Activated T-helper 2 cell treated with anti-CD3 and anti-CD28 coated beads, Interferon-gamma antibody, Interleukin-2, Interleukin-4, amounts not matched to agents 10 μg/mL and 5 μg/mL and 100 μg/mL, durations not matched to agents 14 hours and 24 hours and 36 hours (primary cell): ENCODE data around the gene HARBI1. TPM values are rescaled to one million over a fixed set of nuclear protein-coding genes. Genes with fewer than 3 reads are reported as not detected.
"Not testable (repeated sequence)": the region's sequence is repeated elsewhere in the genome, so short reads cannot be mapped to it uniquely, and the experiment has no call there.

Source experiments
- DNase-seq: peaks from one replicate; pipeline ENCODE4 v3.0.0; 2021; ENCODE audit warnings: low spot score
- H3K27ac Mint-ChIP-seq: one replicate; pipeline ENCODE4 v1.8.0; 2021; ENCODE audit warnings: mixed read lengths
- H3K27me3 Mint-ChIP-seq: one replicate; pipeline ENCODE4 v1.8.0; 2021; ENCODE audit warnings: low read depth, mixed read lengths
- H3K36me3 Mint-ChIP-seq: one replicate; pipeline ENCODE4 v1.8.0; 2021; ENCODE audit warnings: low read depth, mixed read lengths
- H3K4me1 Mint-ChIP-seq: one replicate; pipeline ENCODE4 v1.8.0; 2021; ENCODE audit warnings: low read depth, mixed read lengths
- H3K4me3 Mint-ChIP-seq: one replicate; pipeline ENCODE4 v1.8.0; 2021; ENCODE audit warnings: low read depth, mild to moderate bottlenecking, moderate library complexity, mixed read lengths
- H3K9me3 Mint-ChIP-seq: one replicate; pipeline ENCODE4 v1.8.0; 2021; ENCODE audit warnings: mixed read lengths
- intact Hi-C: fragments of 100-400 bp; cut with micrococcal nuclease; formaldehyde crosslinking; loops from one replicate; pipeline ENCODE4 v1.15.1; 2023
- total RNA-seq: library from RNA; stranded (reverse); gene quantifications from 2 replicates; pipeline ENCODE4 v1.2.3, GENCODE V29; 2022

The HARBI1 gene
- total RNA-seq, 1 donor from 2014 or later, result 4.7 TPM

DNA sequence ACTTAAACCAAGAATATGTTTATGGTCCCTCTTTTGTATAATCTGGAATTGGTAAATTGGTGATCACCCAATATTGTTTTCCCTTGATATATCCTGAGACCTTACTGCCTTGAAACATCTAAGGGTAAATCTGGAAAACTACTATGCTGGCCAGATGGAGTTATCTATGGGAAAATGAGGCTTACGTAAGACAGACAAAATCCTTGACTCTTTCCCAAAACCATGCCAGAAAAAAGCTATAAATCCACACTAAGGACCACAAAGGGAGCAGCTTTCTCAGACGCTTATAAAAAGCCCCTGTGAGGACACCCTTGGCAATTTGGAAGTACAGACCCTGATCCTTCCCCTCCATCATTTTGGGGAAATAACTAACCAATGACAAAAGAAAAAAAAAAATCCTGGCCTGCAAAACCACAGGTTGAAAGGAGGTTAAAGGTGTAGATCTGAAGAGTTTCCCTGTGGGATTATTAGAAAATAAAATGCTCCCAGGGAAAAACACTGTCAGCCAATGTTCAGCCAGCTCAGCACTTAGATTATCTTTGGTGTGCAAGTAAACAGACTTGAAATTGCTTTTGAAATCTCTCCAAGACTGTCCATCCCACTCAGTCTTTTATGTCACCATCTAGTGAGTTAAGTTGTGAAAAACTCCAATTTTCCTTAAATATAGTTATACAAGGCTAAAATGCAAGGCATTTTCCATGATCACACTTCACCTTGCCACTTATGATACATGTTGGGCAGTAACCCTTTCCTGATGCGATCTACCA, 16.6 kb downstream of the HARBI1 start:
- H3K27me3 Mint-ChIP-seq, result no peaks in the 10 kb centered on the region
- intact Hi-C loops, result no loop called here

DNA sequence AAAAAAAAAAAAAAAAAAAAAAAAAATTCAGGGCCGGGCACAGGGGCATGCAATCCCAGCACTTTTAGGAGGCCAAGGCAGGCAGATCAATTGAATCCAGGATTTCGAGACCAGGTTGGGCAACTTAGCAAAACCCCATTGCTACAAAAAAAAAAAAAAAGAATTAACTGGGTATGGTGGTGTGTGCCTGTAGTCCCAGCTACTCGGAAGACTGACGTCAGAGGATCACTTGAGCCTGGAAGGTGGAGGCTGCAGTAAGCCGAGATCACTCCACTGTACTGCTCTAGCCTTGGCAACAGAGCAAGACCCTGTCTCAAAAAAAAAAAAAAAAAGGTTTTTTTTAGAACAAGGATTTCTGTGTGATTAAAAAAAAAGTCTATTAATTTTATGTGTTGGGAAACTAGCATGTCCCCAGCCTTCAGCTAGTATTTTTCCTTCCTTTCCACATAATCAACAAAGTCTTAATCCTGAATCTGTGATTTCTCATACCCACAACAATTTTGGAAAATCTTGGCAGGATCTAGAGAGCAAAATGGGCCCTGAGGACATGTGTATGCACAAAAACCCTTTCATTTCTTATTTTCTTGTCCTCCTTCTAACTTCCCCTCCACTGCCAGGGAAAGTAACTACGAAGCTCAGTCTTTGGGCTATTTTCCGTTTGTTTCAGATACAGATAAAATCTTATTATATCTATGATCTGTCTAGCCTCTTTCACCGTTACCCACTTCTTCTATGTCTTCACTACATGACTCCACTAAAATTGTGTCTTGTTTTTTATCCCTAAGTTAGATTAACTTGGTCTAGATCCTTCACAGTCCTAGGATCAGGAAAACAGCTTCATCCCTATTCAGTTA, 17.5 kb downstream of the HARBI1 start:
- H3K27ac Mint-ChIP-seq, result no peak overlapping the region
- no peaks in the 10 kb centered on the region for H3K9me3 Mint-ChIP-seq
- no peak for DNase-seq
- H3K36me3 Mint-ChIP-seq, result no peaks in the 10 kb centered on the region
- H3K27me3 Mint-ChIP-seq, result no peaks in the 10 kb centered on the region
- peaks cover 5% of the 10 kb centered on the region for H3K4me1 Mint-ChIP-seq
- intact Hi-C loops, result no loop called here
- no peak overlapping the region for H3K4me3 Mint-ChIP-seq

More for the DNA sequence above, 16.6 kb downstream of the HARBI1 start:
- H3K9me3 Mint-ChIP-seq, result no peaks in the 10 kb centered on the region
- H3K36me3 Mint-ChIP-seq, result no peaks in the 10 kb centered on the region
- peaks cover 5% of the 10 kb centered on the region for H3K4me1 Mint-ChIP-seq
- H3K27ac Mint-ChIP-seq, result no peak overlapping the region
- DNase-seq, result no peak
- H3K4me3 Mint-ChIP-seq, result no peak overlapping the region

DNA sequence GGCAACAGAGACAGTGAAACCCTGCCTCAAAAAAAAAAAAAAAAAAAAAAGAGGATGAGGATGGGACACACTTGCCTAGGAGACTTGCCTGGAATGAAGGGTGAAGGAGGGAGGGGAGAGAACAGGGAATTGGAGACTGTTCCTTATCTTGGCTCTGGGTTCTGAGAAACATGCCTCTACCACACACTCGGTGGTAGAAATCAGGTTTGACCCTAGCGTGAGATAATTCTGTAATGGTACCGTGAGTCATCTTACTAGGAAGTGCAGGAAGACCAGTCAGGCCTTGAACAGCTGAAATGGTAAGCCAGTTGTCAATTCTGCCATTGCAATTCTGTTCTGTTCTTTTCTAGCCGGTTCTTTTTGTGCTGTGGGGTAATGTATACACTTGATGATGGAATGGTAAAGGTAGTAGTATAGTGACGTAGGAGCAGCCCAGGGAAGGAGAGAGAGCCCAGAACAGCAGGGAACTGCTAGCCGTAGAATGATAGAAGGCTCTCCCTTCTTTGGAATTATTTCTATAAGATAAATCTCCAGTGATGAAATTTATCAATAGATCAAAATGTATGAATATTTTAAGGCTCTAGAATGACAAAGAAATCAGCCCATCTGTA, 19.3 kb downstream of the HARBI1 start:
- Mint-ChIP-seq H3K27ac (peak overlapping the region; percentile 13), H3K9me3 (no peaks in the 10 kb centered on the region), H3K36me3 (no peaks in the 10 kb centered on the region), H3K27me3 (no peaks in the 10 kb centered on the region), H3K4me1 (peaks cover 16% of the 10 kb centered on the region), H3K4me3 (no peak overlapping the region)
- intact Hi-C loops, result no loop called here
- DNase-seq, result no peak

DNA sequence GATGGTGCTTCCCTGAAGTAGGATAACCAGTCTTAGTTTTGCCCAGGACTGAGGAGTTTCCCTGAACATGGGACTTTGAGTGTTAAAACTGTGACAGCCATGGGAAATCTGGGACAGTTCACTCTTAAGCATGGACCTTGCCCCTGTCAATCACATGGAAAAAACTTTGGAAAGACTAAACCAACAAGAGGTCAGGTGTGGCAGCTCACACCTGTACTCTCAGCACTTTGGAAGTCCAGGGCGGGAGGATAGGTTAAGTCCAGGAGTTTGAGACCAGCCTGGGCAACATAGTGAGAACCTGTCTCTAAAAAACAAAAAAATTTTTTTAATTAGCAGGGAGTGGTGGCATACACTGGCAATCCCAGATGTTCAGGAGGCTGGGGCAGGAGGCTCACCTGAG, 19.9 kb downstream of the HARBI1 start:
- DNase-seq, result no peak
- Mint-ChIP-seq H3K27me3 (no peaks in the 10 kb centered on the region), H3K27ac (no peak overlapping the region), H3K4me1 (peaks cover 20% of the 10 kb centered on the region), H3K9me3 (no peaks in the 10 kb centered on the region), H3K36me3 (no peaks in the 10 kb centered on the region), H3K4me3 (no peak overlapping the region)
- intact Hi-C loops, result no loop called here

DNA sequence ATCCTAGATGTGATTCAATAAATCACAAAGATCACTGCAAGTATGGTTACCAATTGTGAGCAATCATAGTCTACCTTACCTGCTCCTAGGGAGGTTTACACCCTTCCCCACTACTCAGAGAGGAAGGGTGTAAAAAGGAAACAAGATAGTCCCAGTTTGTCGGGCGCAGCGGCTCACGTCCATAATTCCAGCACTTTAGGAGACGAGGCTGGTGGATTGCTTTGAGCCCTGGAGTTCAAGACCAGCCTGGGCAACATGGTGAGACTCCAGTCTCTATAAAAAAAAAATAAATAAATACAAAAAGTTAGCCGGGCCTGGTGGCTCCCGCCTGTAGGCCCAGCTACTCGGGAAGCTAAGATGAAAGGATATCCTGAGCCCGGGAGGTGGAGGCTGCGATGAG, 22.2 kb downstream of the HARBI1 start:
- no peak overlapping the region for H3K27ac Mint-ChIP-seq
- H3K27me3 Mint-ChIP-seq, result no peaks in the 10 kb centered on the region
- H3K9me3 Mint-ChIP-seq, result no peaks in the 10 kb centered on the region
- no peak for DNase-seq
- peaks cover 31% of the 10 kb centered on the region for H3K4me1 Mint-ChIP-seq
- H3K36me3 Mint-ChIP-seq, result peaks cover 6% of the 10 kb centered on the region
- H3K4me3 Mint-ChIP-seq, result no peak overlapping the region
- intact Hi-C loops, result loop anchor here (1.0 kb wide), 1 partner anchor 23 kb away; the partner anchor contains the start of genes ATG13 and HARBI1

DNA sequence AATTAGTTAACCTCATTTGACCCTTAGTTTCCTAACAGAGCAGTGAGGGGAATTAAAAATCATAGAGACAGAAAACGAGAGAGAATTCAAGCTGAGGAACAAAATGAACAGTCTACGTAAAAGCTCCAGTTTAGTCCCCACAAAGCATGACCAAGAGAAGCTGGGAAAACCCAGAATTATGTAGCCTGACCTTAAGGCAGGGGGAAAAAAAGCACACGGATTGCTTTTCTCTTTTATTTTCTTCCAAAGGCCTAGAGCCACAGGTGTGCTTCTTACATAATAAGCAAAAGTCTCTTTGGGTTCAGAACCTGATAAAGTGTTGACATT, 22.7 kb downstream of the HARBI1 start:
- Mint-ChIP-seq H3K27me3 (no peaks in the 10 kb centered on the region), H3K4me3 (peak overlapping the region; percentile 90)
- DNase-seq, result no peak

GRCh38 chr11:46593550-46594373, 23.3 kb downstream of the HARBI1 start, which contains the start of gene AMBRA1:
Gene AMBRA1 (minus strand): TSS chr11:46594023. CDS start chr11:46548380, 45,643 bp downstream.
- H3K27ac Mint-ChIP-seq, result peak within 1 kb of the TSS; percentile 82
- H3K4me1 Mint-ChIP-seq, result peaks cover 37% of the 10 kb centered on the region
- no peaks in the 10 kb centered on the region for H3K27me3 Mint-ChIP-seq
- DNase-seq, result peak; percentile 82
- H3K4me3 Mint-ChIP-seq, result peak within 1 kb of the TSS; percentile 90
- no peaks in the 10 kb centered on the region for H3K9me3 Mint-ChIP-seq
- peaks cover 13% of the 10 kb centered on the region for H3K36me3 Mint-ChIP-seq
- intact Hi-C loops, result loop anchor here (1.0 kb wide), 1 partner anchor 24 kb away; the partner anchor contains the start of genes ATG13 and HARBI1

More for the DNA sequence above, 22.7 kb downstream of the HARBI1 start:
- H3K4me1 Mint-ChIP-seq, result peaks cover 31% of the 10 kb centered on the region
- H3K36me3 Mint-ChIP-seq, result peaks cover 7% of the 10 kb centered on the region
- H3K9me3 Mint-ChIP-seq, result no peaks in the 10 kb centered on the region
- intact Hi-C loops, result loop anchor here (1.0 kb wide), 1 partner anchor 23 kb away; the partner anchor contains the start of genes ATG13 and HARBI1
- H3K27ac Mint-ChIP-seq, result peak overlapping the region; percentile 82

GRCh38 chr11:46590740-46591605, 26.1 kb downstream of the HARBI1 start:
- Mint-ChIP-seq H3K4me3 (peak overlapping the region; percentile 31), H3K36me3 (peaks cover 26% of the 10 kb centered on the region), H3K27me3 (no peaks in the 10 kb centered on the region), H3K4me1 (peaks cover 34% of the 10 kb centered on the region), H3K9me3 (no peaks in the 10 kb centered on the region), H3K27ac (no peak overlapping the region)
- DNase-seq, result no peak
- intact Hi-C loops, result no loop called here

- no peak for DNase-seq
- intact Hi-C loops, result no loop called here
- no peak overlapping the region for H3K4me3 Mint-ChIP-seq
- H3K4me1 Mint-ChIP-seq, result peaks cover 29% of the 10 kb centered on the region
- no peaks in the 10 kb centered on the region for H3K27me3 Mint-ChIP-seq
- no peak overlapping the region for H3K27ac Mint-ChIP-seq
- peaks cover 33% of the 10 kb centered on the region for H3K36me3 Mint-ChIP-seq
- no peaks in the 10 kb centered on the region for H3K9me3 Mint-ChIP-seq
Observed at GRCh38 chr11:46588915-46589314, 28.1 kb downstream of the HARBI1 start.

- Mint-ChIP-seq H3K4me3 (no peak overlapping the region), H3K4me1 (peaks cover 27% of the 10 kb centered on the region), H3K27ac (no peak overlapping the region), H3K36me3 (peaks cover 33% of the 10 kb centered on the region), H3K27me3 (no peaks in the 10 kb centered on the region), H3K9me3 (no peaks in the 10 kb centered on the region)
- DNase-seq, result no peak
- intact Hi-C loops, result no loop called here
Observed at GRCh38 chr11:46588131-46588530, 28.9 kb downstream of the HARBI1 start.

- H3K4me1 Mint-ChIP-seq, intact Hi-C loops, H3K27me3 Mint-ChIP-seq, H3K9me3 Mint-ChIP-seq, DNase-seq, H3K4me3 Mint-ChIP-seq, H3K27ac Mint-ChIP-seq: not testable (repeated sequence)
- H3K36me3 Mint-ChIP-seq, result peaks cover 43% of the 10 kb centered on the region
Observed at GRCh38 chr11:46583513-46583912, 33.5 kb downstream of the HARBI1 start.
